K562 (cell line): Measurements from ENCODE around the gene FSTL3. TPM values are rescaled to one million over a fixed set of nuclear protein-coding genes. Genes with fewer than 3 reads are reported as not detected.

Source experiments
- ATAC-seq: fragments of 200-7000 bp; cut with Tn5 transposase; 3 replicates; pipeline ENCODE4 v1.9.1; 2020; ENCODE audit warnings: moderate library complexity
- BruUV-seq: library from RNA; stranded (reverse); fragments of 400-500 nt; replicated peaks from 2 replicates; lab custom pipeline; 2021; lab: Mats Ljungman, UMichigan
- CTCF ChIA-PET: fragments of 300-600 bp; formaldehyde crosslinking; extraction: SDS; loops from one replicate; lab custom pipeline; 2021; ENCODE audit warnings: low intra/inter-chr PET ratio; lab: Yijun Ruan, JAX
- POLR2A ChIA-PET: fragments of 300-600, 350-650 bp; sonication (Branson Sonifier 250); formaldehyde crosslinking; extraction: SDS; loops from one replicate; lab custom pipeline; 2021; ENCODE audit warnings: antibody characterized with exemption, inconsistent platforms; lab: Yijun Ruan, JAX
- DNase-seq, 4 experiments: peaks; one replicate each; pipeline versions ENCODE4 v3.0.0 to v3.0.0-alpha.2; 2011 to 2018; ENCODE audit warnings: low spot score in 3 of 4, mixed read lengths in 3 of 4; ENCODE audit errors: extremely low read depth in 1 of 4
- FAIRE-seq: peaks from 2 replicates; lab custom pipeline; 2011; peaks lifted over from hg19 to GRCh38; lab: Jason Lieb, UNC
- H2AFZ ChIP-seq: 2 replicates; pipeline ENCODE4 v1.6.0; 2011; ENCODE audit warnings: low read depth, low read length, control low read depth, inconsistent platforms
- H3K27ac ChIP-seq: fragments of 200-600 bp; 3 replicates; pipeline ENCODE4 v1.8.0; 2011; ENCODE audit warnings: low read depth, mild to moderate bottlenecking, control low read depth, inconsistent platforms, low read length, moderate library complexity, mixed read lengths; ENCODE audit errors: extremely low read depth
- H3K27me3 ChIP-seq, 2 experiments: fragments of 300-600 bp in 1 of 2; 2 replicates in 1 of 2; 3 replicates in 1 of 2; pipeline versions ENCODE4 v1.6.0 to v1.8.0; 2011; ENCODE audit warnings: inconsistent platforms in 2 of 2, low read length in 2 of 2, mild to moderate bottlenecking in 1 of 2, mixed read lengths in 1 of 2, moderate library complexity in 1 of 2; ENCODE audit not compliant: control insufficient read depth in 2 of 2, insufficient read depth in 2 of 2
- H3K36me3 ChIP-seq: fragments of 300-600 bp; 3 replicates; pipeline ENCODE4 v1.8.0; 2011; ENCODE audit warnings: mild to moderate bottlenecking, low read length, inconsistent platforms; ENCODE audit not compliant: control insufficient read depth, insufficient read depth
- H3K4me1 ChIP-seq, 2 experiments: fragments of 200-600 bp in 1 of 2; replicated peaks in 1 of 2; 2 replicates in 1 of 2; 3 replicates in 1 of 2; pipeline versions ENCODE4 v1.5.1 to v1.8.0; 2011; ENCODE audit warnings: inconsistent platforms in 2 of 2, low read length in 2 of 2, mild to moderate bottlenecking in 1 of 2, mixed read lengths in 1 of 2, moderate library complexity in 1 of 2; ENCODE audit not compliant: control insufficient read depth in 2 of 2, insufficient read depth in 2 of 2
- H3K4me2 ChIP-seq: 2 replicates; pipeline ENCODE4 v1.6.1; 2011; ENCODE audit warnings: low read length, control low read depth, inconsistent platforms, mixed read lengths; ENCODE audit not compliant: insufficient read depth
- H3K4me3 ChIP-seq: fragments of 200-600 bp; sonication (generic), shearing (Covaris generic); 2 replicates; pipeline ENCODE4 v1.5.1; 2016; ENCODE audit warnings: control low read depth, inconsistent platforms
- H3K79me2 ChIP-seq: fragments of 200-600 bp; 3 replicates; pipeline ENCODE4 v1.8.0; 2011; ENCODE audit warnings: low read length, inconsistent platforms; ENCODE audit not compliant: control insufficient read depth, insufficient read depth
- H3K9ac ChIP-seq, 2 experiments: 2 replicates each; pipeline versions ENCODE4 v1.6.0 to v1.6.1; 2011; ENCODE audit warnings: low read depth in 2 of 2, low read length in 2 of 2, control low read depth in 1 of 2, inconsistent platforms in 1 of 2, mild to moderate bottlenecking in 1 of 2, mixed read lengths in 1 of 2; ENCODE audit not compliant: insufficient read depth in 1 of 2
- H3K9me1 ChIP-seq: one replicate; pipeline ENCODE4 v1.6.0; 2011; ENCODE audit warnings: inconsistent platforms, mild to moderate bottlenecking, low read length, moderate library complexity; ENCODE audit not compliant: control insufficient read depth, insufficient read depth
- H3K9me3 ChIP-seq: replicated peaks from 2 replicates; pipeline ENCODE4 v1.5.1; 2011; ENCODE audit warnings: low read depth, low read length, inconsistent platforms; ENCODE audit not compliant: control insufficient read depth, insufficient read depth
- H4K20me1 ChIP-seq: replicated peaks from 2 replicates; pipeline ENCODE4 v1.6.1; 2011; ENCODE audit warnings: low read length, inconsistent platforms, mixed read lengths; ENCODE audit not compliant: control insufficient read depth, insufficient read depth
- HINFP ChIP-seq: fragments of 450-650 bp; conservative IDR thresholded peaks from 2 replicates; pipeline ENCODE4 v1.6.1; 2016; ENCODE audit warnings: missing genetic modification characterization, low read depth, mild to moderate bottlenecking, control low read depth, missing compliant biosample characterization
- ZBTB7A ChIP-seq: IDR thresholded peaks from 2 replicates; pipeline ENCODE4 v1.6.1; 2011; ENCODE audit warnings: low read depth, mild to moderate bottlenecking, low read length, moderate library complexity, borderline replicate concordance; ENCODE audit not compliant: control insufficient read depth
- ZNF121 ChIP-seq: sonication (generic); formaldehyde crosslinking; conservative IDR thresholded peaks from 2 replicates; pipeline ENCODE4 v1.8.0; 2022; ENCODE audit warnings: missing genetic modification reagents
- WGBS: fragments of 100-300 bp; shearing (Covaris generic); methylation state at CpG from one replicate; pipeline ENCODE4 v1.1.6; 2016; ENCODE audit warnings: low coverage, mixed read lengths; ENCODE audit not compliant: insufficient coverage; ENCODE audit errors: missing lambda C conversion rate; 5-methylcytosine and 5-hydroxymethylcytosine counted together
- in situ Hi-C: fragments of 300-500 bp; cut with MboI; formaldehyde crosslinking; loops from 4 replicates; pipeline ENCODE4 v1.15.0; 2018; ENCODE audit warnings: inconsistent platforms, mixed read lengths
- intact Hi-C: fragments of 100-400 bp; cut with micrococcal nuclease; formaldehyde crosslinking; loops from 2 replicates; pipeline ENCODE4 v1.14.2; 2022
- polyA plus RNA-seq, 8 experiments: library from polyadenylated mRNA; depleted of rRNA in 4 of 8; stranded (reverse) in 5 of 8; unstranded in 3 of 8; fragments of >200 nt; fragmentation: Nextera tagmentation in 2 of 8; fragmentation: Illumina TruSeq in 1 of 8; extraction: Ambion mirVana in 2 of 8; extraction: Trizol in 1 of 8; gene quantifications; 2 replicates each; pipeline versions ENCODE4 v1.2.1 to v1.2.3, GENCODE V29; 2011 to 2014; ENCODE audit warnings: inconsistent platforms in 1 of 8, missing spikeins in 1 of 8
- total RNA-seq, 7 experiments: library from RNA; depleted of rRNA in 6 of 7; stranded (reverse); fragments of >200 nt in 6 of 7; fragmentation: Illumina TruSeq in 2 of 7; extraction: Trizol in 2 of 7; gene quantifications; 2 replicates each; pipeline versions ENCODE4 v1.2.1 to v1.2.3, GENCODE V29; 2011 to 2021; ENCODE audit warnings: low replicate concordance in 1 of 7
- TF ChIP-seq, protein P1 (sequence below): IDR thresholded peaks from 2 replicates; pipeline ENCODE4 v1.6.1; 2016; ENCODE audit warnings: missing genetic modification characterization, missing compliant biosample characterization

The FSTL3 gene
- total and polyA plus RNA-seq, 9 of the 15 experiments (the other 6 are each of a cell fraction or from before 2014, with no cell fraction given), result 0.35 to 6.8 (median 4.2) TPM; not detected in 1

GRCh38 chr19:688214-688613, 12.0 kb downstream of the FSTL3 start:
- ChIA-PET POLR2A (interaction anchor here (0.8 kb wide), 1 partner anchor 14 kb away, joined by 3 read pairs; no protein-coding TSS in a partner anchor), CTCF (no interaction called here)
- Histone ChIP-seq H3K9me3 (no peaks in the 10 kb centered on the region), H3K4me2 (no peak overlapping the region), H3K9me1 (no peaks in the 10 kb centered on the region), H3K27me3 (no peaks in the 10 kb centered on the region), H3K79me2 (no peaks in the 10 kb centered on the region), H3K36me3 (no peaks in the 10 kb centered on the region), H2AFZ (no peak overlapping the region), H3K9ac (no peak overlapping the region), H3K27ac (no peak overlapping the region), H4K20me1 (no peaks in the 10 kb centered on the region), H3K4me1 (peaks cover 0 to 35% of the 10 kb centered on the region in 2 experiments; a peak in 2 of 5 replicates), H3K4me3 (no peak overlapping the region)
- no peak for FAIRE-seq
- intact Hi-C loops, result no loop called here
- DNase-seq, result no peak
- no peak for ATAC-seq
- in situ Hi-C loops, result no loop called here
- no TSS peak for BruUV-seq
- WGBS, result 31% methylated on average over 12 of the region's 15 CpGs
- TF ChIP-seq ZBTB7A (no peak), ZNF121 (CRISPR knock-in tag) (peak; percentile 73), HINFP (tag) (no peak)
- TF ChIP-seq, protein P1, sequence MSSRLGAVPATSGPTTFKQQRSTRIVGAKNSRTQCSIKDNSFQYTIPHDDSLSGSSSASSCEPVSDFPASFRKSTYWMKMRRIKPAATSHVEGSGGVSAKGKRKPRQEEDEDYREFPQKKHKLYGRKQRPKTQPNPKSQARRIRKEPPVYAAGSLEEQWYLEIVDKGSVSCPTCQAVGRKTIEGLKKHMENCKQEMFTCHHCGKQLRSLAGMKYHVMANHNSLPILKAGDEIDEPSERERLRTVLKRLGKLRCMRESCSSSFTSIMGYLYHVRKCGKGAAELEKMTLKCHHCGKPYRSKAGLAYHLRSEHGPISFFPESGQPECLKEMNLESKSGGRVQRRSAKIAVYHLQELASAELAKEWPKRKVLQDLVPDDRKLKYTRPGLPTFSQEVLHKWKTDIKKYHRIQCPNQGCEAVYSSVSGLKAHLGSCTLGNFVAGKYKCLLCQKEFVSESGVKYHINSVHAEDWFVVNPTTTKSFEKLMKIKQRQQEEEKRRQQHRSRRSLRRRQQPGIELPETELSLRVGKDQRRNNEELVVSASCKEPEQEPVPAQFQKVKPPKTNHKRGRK (tag), result no peak
